DND-41 (cell line): ENCODE data around the gene DEFB124.

Experiments
- ATAC-seq: fragments of 200-7000 bp; cut with Tn5 transposase; 3 replicates; pipeline ENCODE4 v1.9.1; 2021; ENCODE audit warnings: low read depth; ENCODE audit not compliant: insufficient read depth
- DNase-seq: peaks from one replicate; pipeline ENCODE4 v3.0.0-alpha.2; 2020
- H2AFZ ChIP-seq: 2 replicates; pipeline ENCODE4 v1.6.0; 2012; ENCODE audit warnings: low read depth, low read length
- H3K27ac ChIP-seq: 2 replicates; pipeline ENCODE4 v1.5.1; 2012; ENCODE audit warnings: low read length, inconsistent platforms
- H3K27me3 ChIP-seq: fragments of 200-600 bp; sonication (generic); 2 replicates; pipeline ENCODE4 v1.6.0; 2012; ENCODE audit warnings: low read length, mild to moderate bottlenecking, inconsistent platforms; ENCODE audit not compliant: insufficient read depth, poor library complexity
- H3K36me3 ChIP-seq: 2 replicates; pipeline ENCODE4 v1.5.1; 2012; ENCODE audit warnings: low read length, inconsistent platforms; ENCODE audit not compliant: insufficient read depth
- H3K4me1 ChIP-seq: 2 replicates; pipeline ENCODE4 v1.5.1; 2012; ENCODE audit warnings: mild to moderate bottlenecking, low read length; ENCODE audit not compliant: insufficient read depth
- H3K4me2 ChIP-seq: 2 replicates; pipeline ENCODE4 v1.6.0; 2012; ENCODE audit warnings: mild to moderate bottlenecking, moderate library complexity, low read length, inconsistent platforms; ENCODE audit not compliant: insufficient read depth
- H3K4me3 ChIP-seq, 2 experiments: fragments of 200-600 bp in 1 of 2; shearing (Covaris generic) in 1 of 2; 2 replicates each; pipeline ENCODE4 v1.5.1; 2012 to 2016; ENCODE audit warnings: inconsistent platforms in 2 of 2, low read length in 2 of 2, mild to moderate bottlenecking in 2 of 2, low read depth in 1 of 2, moderate library complexity in 1 of 2
- H3K79me2 ChIP-seq: 2 replicates; pipeline ENCODE4 v1.6.0; 2012; ENCODE audit warnings: low read length, inconsistent platforms; ENCODE audit not compliant: insufficient read depth
- H3K9ac ChIP-seq: 2 replicates; pipeline ENCODE4 v1.6.0; 2012; ENCODE audit warnings: low read depth, mild to moderate bottlenecking, inconsistent platforms, low read length, moderate library complexity
- H3K9me3 ChIP-seq: 2 replicates; pipeline ENCODE4 v1.5.1; 2012; ENCODE audit warnings: low read length, moderate library complexity, mild to moderate bottlenecking, inconsistent platforms; ENCODE audit not compliant: insufficient read depth, severe bottlenecking
- H4K20me1 ChIP-seq: 2 replicates; pipeline ENCODE4 v1.6.0; 2012; ENCODE audit warnings: low read length; ENCODE audit not compliant: insufficient read depth
- CTCF ChIP-seq: IDR thresholded peaks from 2 replicates; pipeline ENCODE4 v1.5.1; 2012; ENCODE audit warnings: borderline replicate concordance, low read length, moderate library complexity, mild to moderate bottlenecking; ENCODE audit not compliant: poor library complexity, severe bottlenecking; ENCODE audit errors: extremely low read depth
- EZH2 ChIP-seq: IDR thresholded peaks from 3 replicates; pipeline ENCODE4 v1.6.1; 2012; ENCODE audit warnings: borderline replicate concordance, low read depth, mild to moderate bottlenecking, moderate library complexity, low read length, inconsistent platforms; ENCODE audit not compliant: severe bottlenecking

Gene DEFB124

GRCh38 chr20:31489152-31489551 lies 14.2 kb upstream of the DEFB124 start:
- Histone ChIP-seq H4K20me1 (no peaks in the 10 kb centered on the region), H2AFZ (no peak overlapping the region), H3K36me3 (no peaks in the 10 kb centered on the region), H3K9ac (no peak overlapping the region), H3K4me1 (no peaks in the 10 kb centered on the region), H3K79me2 (no peaks in the 10 kb centered on the region), H3K27me3 (peaks cover 4% of the 10 kb centered on the region), H3K4me3 (no peak overlapping the region), H3K4me2 (no peak overlapping the region), H3K9me3 (no peaks in the 10 kb centered on the region), H3K27ac (no peak overlapping the region)
- DNase-seq (no peak), ATAC-seq (no peak)
- TF ChIP-seq EZH2 (no peak), CTCF (no peak)

- H3K4me2 ChIP-seq: no peak overlapping the region
- peaks cover 4% of the 10 kb centered on the region for H3K27me3 ChIP-seq
- H2AFZ ChIP-seq: no peak overlapping the region
- H3K36me3 ChIP-seq: no peaks in the 10 kb centered on the region
- ATAC-seq (no peak), DNase-seq (no peak)
- no peak overlapping the region for H3K4me3 ChIP-seq
- TF ChIP-seq EZH2: no peak
- no peak for TF ChIP-seq CTCF
- no peak overlapping the region for H3K27ac ChIP-seq
- H3K79me2 ChIP-seq: no peaks in the 10 kb centered on the region
- no peak overlapping the region for H3K9ac ChIP-seq
- H4K20me1 ChIP-seq: no peaks in the 10 kb centered on the region
- H3K4me1 ChIP-seq: no peaks in the 10 kb centered on the region
- H3K9me3 ChIP-seq: no peaks in the 10 kb centered on the region
Observed at GRCh38 chr20:31488115-31488514, 13.2 kb upstream of the DEFB124 start.

- Histone ChIP-seq H3K4me1 (no peaks in the 10 kb centered on the region), H3K36me3 (no peaks in the 10 kb centered on the region), H3K4me2 (no peak overlapping the region), H3K9me3 (no peaks in the 10 kb centered on the region), H3K9ac (no peak overlapping the region), H3K27me3 (peaks cover 4% of the 10 kb centered on the region), H4K20me1 (no peaks in the 10 kb centered on the region), H3K4me3 (no peak overlapping the region), H3K79me2 (no peaks in the 10 kb centered on the region), H2AFZ (no peak overlapping the region), H3K27ac (no peak overlapping the region)
- ATAC-seq (no peak), DNase-seq (no peak)
- TF ChIP-seq EZH2 (no peak), CTCF (no peak)
Observed at GRCh38 chr20:31485450-31486339, 10.8 kb upstream of the DEFB124 start.
